Neural progenitor cell (in vitro differentiated cells): ENCODE data around the gene RNF145. TPM values are rescaled to one million over a fixed set of nuclear protein-coding genes. Genes with fewer than 3 reads are reported as not detected.

Experiments used
- DNase-seq: peaks from one replicate; pipeline ENCODE4 v3.0.0-alpha.2; 2016; ENCODE audit warnings: low spot score
- H2AFZ ChIP-seq: fragments of 200-600 bp; sonication (generic); replicated peaks from 2 replicates; pipeline ENCODE4 v1.6.1; 2016; ENCODE audit warnings: antibody characterized with exemption
- H3F3A ChIP-seq: fragments of 200-600 bp; sonication (generic); 2 replicates; pipeline ENCODE4 v1.6.1; 2016; ENCODE audit warnings: antibody characterized with exemption, low read depth
- H3K27ac ChIP-seq: fragments of 200-600 bp; sonication (generic); 2 replicates; pipeline ENCODE4 v1.5.1; 2016; ENCODE audit warnings: mild to moderate bottlenecking
- H3K27me3 ChIP-seq: fragments of 200-600 bp; sonication (generic); 2 replicates; pipeline ENCODE4 v1.6.1; 2016; ENCODE audit warnings: mild to moderate bottlenecking, moderate library complexity
- H3K36me3 ChIP-seq: fragments of 200-600 bp; sonication (generic); 2 replicates; pipeline ENCODE4 v1.5.1; 2016
- H3K4me1 ChIP-seq: fragments of 200-600 bp; sonication (generic); 2 replicates; pipeline ENCODE4 v1.6.1; 2016; ENCODE audit warnings: mixed run types
- H3K4me2 ChIP-seq: fragments of 200-600 bp; sonication (generic); 2 replicates; pipeline ENCODE4 v1.6.1; 2016
- H3K4me3 ChIP-seq: fragments of 200-600 bp; sonication (generic); 2 replicates; pipeline ENCODE4 v1.5.1; 2016
- H3K79me2 ChIP-seq: fragments of 200-600 bp; sonication (generic); 2 replicates; pipeline ENCODE4 v1.6.1; 2016; ENCODE audit warnings: low read depth
- H3K9ac ChIP-seq: fragments of 200-600 bp; sonication (generic); 2 replicates; pipeline ENCODE4 v1.6.1; 2016
- H3K9me3 ChIP-seq: fragments of 200-600 bp; sonication (generic); 2 replicates; pipeline ENCODE4 v1.5.1; 2016; ENCODE audit warnings: low read depth
- H4K20me1 ChIP-seq: fragments of 200-600 bp; sonication (generic); 2 replicates; pipeline ENCODE4 v1.6.1; 2016; ENCODE audit warnings: low read depth
- H3K27ac Mint-ChIP-seq: 3 replicates; pipeline ENCODE4 v1.8.0; 2021; ENCODE audit warnings: mixed read lengths
- H3K27me3 Mint-ChIP-seq: 2 replicates; pipeline ENCODE4 v1.8.0; 2022; ENCODE audit warnings: low read depth, mild to moderate bottlenecking, inconsistent platforms, moderate library complexity, mixed read lengths; ENCODE audit not compliant: insufficient read depth
- H3K36me3 Mint-ChIP-seq: 3 replicates; pipeline ENCODE4 v1.8.0; 2021; ENCODE audit warnings: mixed read lengths
- H3K4me1 Mint-ChIP-seq: 3 replicates; pipeline ENCODE4 v1.8.0; 2021; ENCODE audit warnings: mixed read lengths
- H3K4me3 Mint-ChIP-seq: 3 replicates; pipeline ENCODE4 v1.8.0; 2021; ENCODE audit warnings: mild to moderate bottlenecking, moderate library complexity, mixed read lengths
- H3K9me3 Mint-ChIP-seq: 3 replicates; pipeline ENCODE4 v1.8.0; 2020; ENCODE audit warnings: mixed read lengths
- CTCF ChIP-seq: fragments of 200-600 bp; sonication (generic); IDR thresholded peaks from 2 replicates; pipeline ENCODE4 v1.5.1; 2017; ENCODE audit warnings: antibody characterized with exemption, mild to moderate bottlenecking
- EZH2 ChIP-seq: fragments of 200-600 bp; sonication (generic); IDR thresholded peaks from 2 replicates; pipeline ENCODE4 v1.6.1; 2017; ENCODE audit warnings: antibody characterized with exemption, mild to moderate bottlenecking, moderate library complexity
- EZH2phosphoT487 ChIP-seq: fragments of 200-600 bp; sonication (generic); IDR thresholded peaks from 2 replicates; pipeline ENCODE4 v1.6.1; 2017; ENCODE audit warnings: antibody characterized with exemption
- total RNA-seq: library from RNA; depleted of rRNA; stranded (reverse); fragments of >200 nt; gene quantifications from 2 replicates; pipeline ENCODE4 v1.2.3, GENCODE V29; 2015; ENCODE audit warnings: low replicate concordance

RNF145 gene
- total RNA-seq, 1 donor from 2014 or later: 80.0 TPM

- Mint-ChIP-seq H3K4me3 (no peak overlapping the region), H3K4me1 (peaks cover 25% of the 10 kb centered on the region), H3K9me3 (no peaks in the 10 kb centered on the region), H3K36me3 (peaks cover 10% of the 10 kb centered on the region), H3K27ac (no peak overlapping the region), H3K27me3 (no peaks in the 10 kb centered on the region)
- Histone ChIP-seq H3K9ac (no peak overlapping the region), H3K79me2 (peaks cover 36% of the 10 kb centered on the region), H4K20me1 (peaks cover 24% of the 10 kb centered on the region), H3F3A (peaks cover 13% of the 10 kb centered on the region), H3K4me3 (no peak overlapping the region), H2AFZ (no peak overlapping the region), H3K27me3 (no peaks in the 10 kb centered on the region), H3K4me1 (peaks cover 29% of the 10 kb centered on the region), H3K4me2 (no peak overlapping the region), H3K9me3 (no peaks in the 10 kb centered on the region), H3K36me3 (no peaks in the 10 kb centered on the region), H3K27ac (no peak overlapping the region)
- TF ChIP-seq EZH2phosphoT487: no peak
- TF ChIP-seq CTCF: no peak
- TF ChIP-seq EZH2: no peak
- no peak for DNase-seq
These were observed 26.7 kb downstream of the RNF145 start for GRCh38 chr5:159182691-159183090.

GRCh38 chr5:159181651-159182050 is 27.7 kb downstream of the RNF145 start:
- Histone ChIP-seq H3K9me3 (no peaks in the 10 kb centered on the region), H4K20me1 (peaks cover 24% of the 10 kb centered on the region), H3K9ac (no peak overlapping the region), H2AFZ (no peak overlapping the region), H3K4me1 (peaks cover 29% of the 10 kb centered on the region), H3F3A (peaks cover 13% of the 10 kb centered on the region), H3K27me3 (no peaks in the 10 kb centered on the region), H3K4me2 (no peak overlapping the region), H3K79me2 (peaks cover 35% of the 10 kb centered on the region), H3K27ac (no peak overlapping the region), H3K4me3 (no peak overlapping the region), H3K36me3 (no peaks in the 10 kb centered on the region)
- no peak overlapping the region for H3K27ac Mint-ChIP-seq
- TF ChIP-seq EZH2phosphoT487: no peak
- no peak for TF ChIP-seq EZH2
- no peak for TF ChIP-seq CTCF
- no peaks in the 10 kb centered on the region for H3K9me3 Mint-ChIP-seq
- DNase-seq: no peak
- H3K27me3 Mint-ChIP-seq: no peaks in the 10 kb centered on the region
- no peak overlapping the region for H3K4me3 Mint-ChIP-seq
- peaks cover 25% of the 10 kb centered on the region for H3K4me1 Mint-ChIP-seq
- peaks cover 7% of the 10 kb centered on the region for H3K36me3 Mint-ChIP-seq

GRCh38 chr5:159181152-159181551 is 28.2 kb downstream of the RNF145 start:
- Histone ChIP-seq H3K36me3 (no peaks in the 10 kb centered on the region), H3F3A (peaks cover 9% of the 10 kb centered on the region), H4K20me1 (peaks cover 19% of the 10 kb centered on the region), H3K27ac (no peak overlapping the region), H3K27me3 (no peaks in the 10 kb centered on the region), H2AFZ (no peak overlapping the region), H3K4me3 (no peak overlapping the region), H3K9ac (no peak overlapping the region), H3K4me1 (peaks cover 25% of the 10 kb centered on the region), H3K79me2 (peaks cover 30% of the 10 kb centered on the region), H3K9me3 (no peaks in the 10 kb centered on the region), H3K4me2 (no peak overlapping the region)
- Mint-ChIP-seq H3K36me3 (peaks cover 7% of the 10 kb centered on the region), H3K9me3 (no peaks in the 10 kb centered on the region), H3K27me3 (no peaks in the 10 kb centered on the region), H3K4me3 (no peak overlapping the region), H3K4me1 (peaks cover 21% of the 10 kb centered on the region), H3K27ac (no peak overlapping the region)
- no peak for DNase-seq
- TF ChIP-seq EZH2 (no peak), CTCF (no peak), EZH2phosphoT487 (no peak)
